H9 (cell line): Measurements from ENCODE around the gene ZMIZ1. TPM values are rescaled to one million over a fixed set of nuclear protein-coding genes. Genes with fewer than 3 reads are reported as not detected.

Experiments
- DNase-seq: peaks from one replicate; pipeline ENCODE4 v3.0.0-alpha.2; 2017
- H2AFZ ChIP-seq: one replicate; pipeline ENCODE4 v1.6.1; 2013; ENCODE audit warnings: mild to moderate bottlenecking, low read length, control low read depth, moderate library complexity
- H2AK5ac ChIP-seq: 2 replicates; pipeline ENCODE4 v1.6.1; 2013; ENCODE audit warnings: low read length, control low read depth, mixed read lengths; ENCODE audit not compliant: insufficient read length
- H2BK120ac ChIP-seq: one replicate; pipeline ENCODE4 v1.6.1; 2013; ENCODE audit warnings: low read depth, mild to moderate bottlenecking, low read length, control low read depth, inconsistent platforms; ENCODE audit not compliant: poor library complexity, severe bottlenecking
- H2BK12ac ChIP-seq: 2 replicates; pipeline ENCODE4 v1.6.1; 2013; ENCODE audit warnings: low read length, control low read depth, mixed read lengths, low read depth; ENCODE audit not compliant: insufficient read length
- H2BK15ac ChIP-seq: 2 replicates; pipeline ENCODE4 v1.6.1; 2013; ENCODE audit warnings: low read depth, low read length, control low read depth
- H2BK20ac ChIP-seq: one replicate; pipeline ENCODE4 v1.6.1; 2013; ENCODE audit warnings: low read depth, mild to moderate bottlenecking, low read length, control low read depth, inconsistent platforms; ENCODE audit not compliant: poor library complexity, severe bottlenecking
- H2BK5ac ChIP-seq: 2 replicates; pipeline ENCODE4 v1.6.1; 2013; ENCODE audit warnings: low read length, control low read depth, mixed read lengths; ENCODE audit not compliant: insufficient read length
- H3K14ac ChIP-seq: 2 replicates; pipeline ENCODE4 v1.6.1; 2013; ENCODE audit warnings: low read length, control low read depth; ENCODE audit not compliant: insufficient read depth
- H3K18ac ChIP-seq: 2 replicates; pipeline ENCODE4 v1.6.1; 2013; ENCODE audit warnings: low read depth, mild to moderate bottlenecking, mixed read lengths, low read length, control low read depth; ENCODE audit not compliant: insufficient read length
- H3K23ac ChIP-seq: 2 replicates; pipeline ENCODE4 v1.6.1; 2013; ENCODE audit warnings: low read length, control low read depth, mixed read lengths, low read depth; ENCODE audit not compliant: insufficient read length
- H3K23me2 ChIP-seq: 2 replicates; pipeline ENCODE4 v1.6.1; 2013; ENCODE audit warnings: low read depth, mild to moderate bottlenecking, mixed read lengths, low read length, control low read depth; ENCODE audit not compliant: insufficient read length, poor library complexity, severe bottlenecking
- H3K27ac ChIP-seq: 2 replicates; pipeline ENCODE4 v1.5.1; 2013; ENCODE audit warnings: low read length, control low read depth, mixed read lengths, low read depth; ENCODE audit not compliant: insufficient read length
- H3K27me3 ChIP-seq: 2 replicates; pipeline ENCODE4 v1.6.1; 2013; ENCODE audit warnings: low read length, control low read depth, inconsistent platforms; ENCODE audit not compliant: insufficient read depth
- H3K4ac ChIP-seq: 2 replicates; pipeline ENCODE4 v1.6.1; 2013; ENCODE audit warnings: low read depth, mild to moderate bottlenecking, control low read depth, inconsistent platforms, low read length, moderate library complexity
- H3K4me1 ChIP-seq: 2 replicates; pipeline ENCODE4 v1.6.1; 2013; ENCODE audit warnings: low read length, control low read depth, inconsistent platforms; ENCODE audit not compliant: insufficient read depth
- H3K4me2 ChIP-seq: 2 replicates; pipeline ENCODE4 v1.6.1; 2013; ENCODE audit warnings: low read length, control low read depth, mixed read lengths; ENCODE audit not compliant: insufficient read length, insufficient read depth
- H3K56ac ChIP-seq: 2 replicates; pipeline ENCODE4 v1.6.1; 2013; ENCODE audit warnings: low read depth, mild to moderate bottlenecking, mixed read lengths, low read length, control low read depth; ENCODE audit not compliant: insufficient read length
- H3K79me1 ChIP-seq: 2 replicates; pipeline ENCODE4 v1.6.1; 2013; ENCODE audit warnings: low read depth, mild to moderate bottlenecking, moderate library complexity, low read length, control low read depth, inconsistent platforms; ENCODE audit not compliant: insufficient read depth, poor library complexity, severe bottlenecking
- H3K79me2 ChIP-seq: 2 replicates; pipeline ENCODE4 v1.6.1; 2013; ENCODE audit warnings: low read length, control low read depth, inconsistent platforms; ENCODE audit not compliant: insufficient read depth
- H3K9ac ChIP-seq: 2 replicates; pipeline ENCODE4 v1.6.1; 2013; ENCODE audit warnings: low read length, control low read depth, mixed read lengths; ENCODE audit not compliant: insufficient read length; ENCODE audit errors: extremely low read depth
- H3K9me3 ChIP-seq: one replicate; pipeline ENCODE4 v1.6.1; 2013; ENCODE audit warnings: low read depth, low read length, inconsistent platforms; ENCODE audit not compliant: control insufficient read depth
- H3T11ph ChIP-seq: one replicate; pipeline ENCODE4 v1.6.1; 2013; ENCODE audit warnings: mild to moderate bottlenecking, low read length, control low read depth, inconsistent platforms
- H4K20me1 ChIP-seq: one replicate; pipeline ENCODE4 v1.6.1; 2013; ENCODE audit not compliant: control insufficient read depth, insufficient read length, insufficient read depth
- H4K5ac ChIP-seq: 2 replicates; pipeline ENCODE4 v1.6.1; 2013; ENCODE audit warnings: low read depth, mild to moderate bottlenecking, mixed read lengths, low read length, control low read depth; ENCODE audit not compliant: insufficient read length
- H4K8ac ChIP-seq: replicated peaks from 2 replicates; pipeline ENCODE4 v1.6.1; 2013; ENCODE audit warnings: low read length, control low read depth, mixed read lengths, low read depth; ENCODE audit not compliant: insufficient read length
- H4K91ac ChIP-seq: 2 replicates; pipeline ENCODE4 v1.6.1; 2013; ENCODE audit warnings: low read depth, mild to moderate bottlenecking, moderate library complexity, mixed read lengths, low read length, control low read depth; ENCODE audit not compliant: insufficient read length
- H3K27ac Mint-ChIP-seq, 3 experiments: 2 replicates in 2 of 3; 3 replicates in 1 of 3; pipeline ENCODE4 v1.8.0; 2020 to 2021; ENCODE audit warnings: mixed read lengths in 3 of 3, mild to moderate bottlenecking in 1 of 3, moderate library complexity in 1 of 3
- H3K27me3 Mint-ChIP-seq: 2 replicates; pipeline ENCODE4 v1.8.0; 2021; ENCODE audit warnings: low read depth, mild to moderate bottlenecking, moderate library complexity, mixed read lengths
- H3K36me3 Mint-ChIP-seq, 3 experiments: 2 replicates in 2 of 3; 3 replicates in 1 of 3; pipeline ENCODE4 v1.8.0; 2020 to 2021; ENCODE audit warnings: low read depth in 3 of 3, mixed read lengths in 3 of 3; ENCODE audit not compliant: insufficient read depth in 1 of 3
- H3K4me1 Mint-ChIP-seq, 2 experiments: 2 replicates each; pipeline ENCODE4 v1.8.0; 2020; ENCODE audit warnings: mixed read lengths in 2 of 2
- H3K4me3 Mint-ChIP-seq, 2 experiments: 2 replicates in 1 of 2; 3 replicates in 1 of 2; pipeline ENCODE4 v1.8.0; 2020 to 2021; ENCODE audit warnings: mild to moderate bottlenecking in 2 of 2, mixed read lengths in 2 of 2, moderate library complexity in 1 of 2
- H3K9me3 Mint-ChIP-seq, 2 experiments: 2 replicates in 1 of 2; 3 replicates in 1 of 2; pipeline ENCODE4 v1.8.0; 2020; ENCODE audit warnings: mild to moderate bottlenecking in 2 of 2, mixed read lengths in 2 of 2, moderate library complexity in 1 of 2
- CTCF ChIP-seq: fragments of 200-600 bp; sonication (generic); conservative IDR thresholded peaks from 3 replicates; pipeline ENCODE4 v1.8.0; 2021; ENCODE audit warnings: antibody characterized with exemption, mild to moderate bottlenecking
- WGBS: extraction: QIAGEN DNeasy Blood & Tissue Kit; methylation state at CpG from one replicate; pipeline ENCODE4 v1.1.7; 2013; ENCODE audit warnings: missing lambda C conversion rate, low lambda C conversion rate, mixed read lengths; ENCODE audit not compliant: insufficient read length; ENCODE audit errors: extremely low coverage; 5-methylcytosine and 5-hydroxymethylcytosine counted together
- total RNA-seq: library from RNA; stranded (reverse); gene quantifications from 2 replicates; pipeline ENCODE4 v1.2.1, GENCODE V29; 2021

ZMIZ1 gene
- total RNA-seq, 1 experiment from 2014 or later = 36.9 TPM

- H3K79me1 ChIP-seq = no peaks in the 10 kb centered on the region
- H3K9me3 Mint-ChIP-seq = peaks cover 12 to 14% of the 10 kb centered on the region in 2 experiments
Observed at GRCh38 chr10:79334573-79334972, 265.8 kb downstream of the ZMIZ1 start.

More at GRCh38 chr10:79334573-79334972, 265.8 kb downstream of the ZMIZ1 start:
- DNase-seq = no peak
- H3K27ac ChIP-seq = no peak overlapping the region
- H3K4me3 Mint-ChIP-seq = no peak overlapping the region
- H3K4me1 Mint-ChIP-seq = peaks cover 13% of the 10 kb centered on the region in 2 experiments
- H3T11ph ChIP-seq = no peak overlapping the region
- no peaks in the 10 kb centered on the region for H3K9me3 ChIP-seq
- no peak overlapping the region for H3K18ac ChIP-seq
- no peak overlapping the region for H4K91ac ChIP-seq
- peaks cover 2 to 3% (median 3%) of the 10 kb centered on the region in 3 experiments; a peak in 5 of 7 replicates for H3K36me3 Mint-ChIP-seq
- H3K4me2 ChIP-seq = no peak overlapping the region
- no peak overlapping the region for H2BK120ac ChIP-seq
- no peaks in the 10 kb centered on the region for H4K20me1 ChIP-seq
- no peak overlapping the region for H3K56ac ChIP-seq
- WGBS = no CpG with 5 or more reads among the region's 2 CpGs
- H3K79me2 ChIP-seq = no peaks in the 10 kb centered on the region
- H3K27me3 ChIP-seq = no peaks in the 10 kb centered on the region
- no peak overlapping the region for H3K14ac ChIP-seq
- H2AFZ ChIP-seq = no peak overlapping the region
- no peak overlapping the region for H2BK20ac ChIP-seq
- no peak overlapping the region for H4K5ac ChIP-seq
- TF ChIP-seq CTCF = no peak
- no peaks in the 10 kb centered on the region for H3K23me2 ChIP-seq
- H3K27me3 Mint-ChIP-seq = peaks cover 20% of the 10 kb centered on the region
- H3K9ac ChIP-seq = no peak overlapping the region
- H2BK5ac ChIP-seq = no peak overlapping the region
- no peak overlapping the region for H4K8ac ChIP-seq
- no peak overlapping the region for H2BK12ac ChIP-seq
- no peak overlapping the region for H2AK5ac ChIP-seq
- no peak overlapping the region for H3K23ac ChIP-seq
- H3K4me1 ChIP-seq = no peaks in the 10 kb centered on the region
- no peak overlapping the region for H3K27ac Mint-ChIP-seq
- no peak overlapping the region for H2BK15ac ChIP-seq
- no peak overlapping the region for H3K4ac ChIP-seq
